A673 (cell line): ENCODE measurements around the gene CALR3. TPM values are rescaled to one million over a fixed set of nuclear protein-coding genes. Genes with fewer than 3 reads are reported as not detected.

Experiments used
- BruUV-seq: library from RNA; stranded (reverse); fragments of 400-500 nt; replicated peaks from 2 replicates; lab custom pipeline; 2021; lab: Mats Ljungman, UMichigan
- CTCF ChIA-PET: fragments of 300-600 bp; sonication (Branson Sonifier 250); formaldehyde crosslinking; loops from one replicate; lab custom pipeline; 2022; ENCODE audit warnings: antibody characterized with exemption; lab: Charles Lee
- POLR2A ChIA-PET: fragments of 300-600 bp; sonication (Branson Sonifier 250); formaldehyde crosslinking; loops from one replicate; lab custom pipeline; 2022; ENCODE audit warnings: antibody characterized with exemption; ENCODE audit not compliant: low non-redundant PET; lab: Charles Lee
- DNase-seq: peaks from one replicate; pipeline ENCODE4 v3.0.0-alpha.2; 2015; ENCODE audit warnings: low spot score
- H3K27ac ChIP-seq: fragments of 200-600 bp; sonication (generic); 2 replicates; pipeline ENCODE4 v1.5.1; 2016; ENCODE audit warnings: mixed run types, low read depth, mild to moderate bottlenecking, mixed read lengths, antibody characterized with exemption, low read length; ENCODE audit not compliant: poor library complexity, severe bottlenecking
- H3K27me3 ChIP-seq: fragments of 200-600 bp; sonication (generic); replicated peaks from 2 replicates; pipeline ENCODE4 v1.6.1; 2017; ENCODE audit warnings: mixed run types, low read depth, mild to moderate bottlenecking, mixed read lengths, antibody characterized with exemption, low read length; ENCODE audit not compliant: insufficient read depth, poor library complexity
- H3K36me3 ChIP-seq: fragments of 200-600 bp; sonication (generic); 2 replicates; pipeline ENCODE4 v1.6.1; 2016; ENCODE audit warnings: mixed run types, mild to moderate bottlenecking, mixed read lengths, antibody characterized with exemption, low read length; ENCODE audit not compliant: insufficient read depth, poor library complexity, severe bottlenecking
- H3K4me1 ChIP-seq: fragments of 200-600 bp; sonication (generic); 2 replicates; pipeline ENCODE4 v1.6.1; 2017; ENCODE audit warnings: mixed run types, mild to moderate bottlenecking, mixed read lengths, antibody characterized with exemption, low read length; ENCODE audit not compliant: insufficient read depth, poor library complexity, severe bottlenecking
- H3K4me3 ChIP-seq: fragments of 200-600 bp; sonication (generic); 2 replicates; pipeline ENCODE4 v1.5.1; 2016; ENCODE audit warnings: low read depth, mixed run types, mild to moderate bottlenecking, mixed read lengths, low read length; ENCODE audit not compliant: poor library complexity, severe bottlenecking
- H3K9me3 ChIP-seq: fragments of 200-600 bp; sonication (generic); 2 replicates; pipeline ENCODE4 v1.6.1; 2016; ENCODE audit warnings: mixed run types, low read depth, mild to moderate bottlenecking, mixed read lengths, antibody characterized with exemption, low read length; ENCODE audit not compliant: poor library complexity, severe bottlenecking
- EZH2 ChIP-seq: fragments of 200-600 bp; sonication (generic); IDR thresholded peaks from 2 replicates; pipeline ENCODE4 v1.6.1; 2017; ENCODE audit warnings: borderline replicate concordance, low read depth, mild to moderate bottlenecking, mixed read lengths, antibody characterized with exemption, low read length; ENCODE audit not compliant: poor library complexity, severe bottlenecking
- intact Hi-C: fragments of 100-400 bp; cut with micrococcal nuclease; formaldehyde crosslinking; loops from one replicate; pipeline ENCODE4 v1.10.0; 2022; ENCODE audit not compliant: unreplicated experiment
- total RNA-seq: library from RNA; stranded (reverse); gene quantifications from 2 replicates; pipeline ENCODE4 v1.2.3, GENCODE V29; 2021
- TF ChIP-seq, protein P1 (sequence below): fragments of 300-800, 200-600 bp; sonication (generic); conservative IDR thresholded peaks from 2 replicates; pipeline ENCODE4 v1.5.1; 2017; ENCODE audit warnings: low read depth, mild to moderate bottlenecking, antibody characterized with exemption, low read length, moderate library complexity, mixed read lengths

Gene CALR3
- total RNA-seq, 1 experiment from 2014 or later = not detected

DNA sequence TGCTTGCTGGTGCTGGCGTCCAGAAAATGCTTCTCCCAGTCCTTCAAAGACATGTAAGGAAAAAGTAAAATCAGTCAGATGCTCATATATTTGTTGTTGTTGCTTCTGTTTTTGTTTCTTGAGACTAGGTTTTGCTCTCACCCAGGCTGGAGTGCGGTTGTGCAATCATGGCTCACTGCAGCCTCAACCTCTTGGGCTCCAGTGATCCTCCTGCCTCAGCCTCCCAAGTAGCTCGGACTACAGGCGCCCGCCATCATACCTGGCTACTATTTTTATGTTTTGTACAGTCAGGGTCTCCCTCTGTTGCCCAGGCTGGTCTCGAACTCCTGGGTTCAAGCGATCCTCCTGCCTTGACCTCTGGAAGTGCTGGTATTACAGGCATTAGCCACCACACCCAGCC is 13.2 kb downstream of the CALR3 start:
- Histone ChIP-seq H3K9me3 (no peaks in the 10 kb centered on the region), H3K27me3 (no peaks in the 10 kb centered on the region), H3K4me1 (no peaks in the 10 kb centered on the region), H3K36me3 (no peaks in the 10 kb centered on the region), H3K27ac (no peak overlapping the region), H3K4me3 (no peak overlapping the region)
- BruUV-seq = no TSS peak
- intact Hi-C loops = no loop called here
- DNase-seq = no peak
- TF ChIP-seq EZH2 = no peak
- TF ChIP-seq, protein P1, sequence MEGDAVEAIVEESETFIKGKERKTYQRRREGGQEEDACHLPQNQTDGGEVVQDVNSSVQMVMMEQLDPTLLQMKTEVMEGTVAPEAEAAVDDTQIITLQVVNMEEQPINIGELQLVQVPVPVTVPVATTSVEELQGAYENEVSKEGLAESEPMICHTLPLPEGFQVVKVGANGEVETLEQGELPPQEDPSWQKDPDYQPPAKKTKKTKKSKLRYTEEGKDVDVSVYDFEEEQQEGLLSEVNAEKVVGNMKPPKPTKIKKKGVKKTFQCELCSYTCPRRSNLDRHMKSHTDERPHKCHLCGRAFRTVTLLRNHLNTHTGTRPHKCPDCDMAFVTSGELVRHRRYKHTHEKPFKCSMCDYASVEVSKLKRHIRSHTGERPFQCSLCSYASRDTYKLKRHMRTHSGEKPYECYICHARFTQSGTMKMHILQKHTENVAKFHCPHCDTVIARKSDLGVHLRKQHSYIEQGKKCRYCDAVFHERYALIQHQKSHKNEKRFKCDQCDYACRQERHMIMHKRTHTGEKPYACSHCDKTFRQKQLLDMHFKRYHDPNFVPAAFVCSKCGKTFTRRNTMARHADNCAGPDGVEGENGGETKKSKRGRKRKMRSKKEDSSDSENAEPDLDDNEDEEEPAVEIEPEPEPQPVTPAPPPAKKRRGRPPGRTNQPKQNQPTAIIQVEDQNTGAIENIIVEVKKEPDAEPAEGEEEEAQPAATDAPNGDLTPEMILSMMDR = no peak
- CTCF ChIA-PET = no interaction called here
- POLR2A ChIA-PET = no interaction called here

DNA sequence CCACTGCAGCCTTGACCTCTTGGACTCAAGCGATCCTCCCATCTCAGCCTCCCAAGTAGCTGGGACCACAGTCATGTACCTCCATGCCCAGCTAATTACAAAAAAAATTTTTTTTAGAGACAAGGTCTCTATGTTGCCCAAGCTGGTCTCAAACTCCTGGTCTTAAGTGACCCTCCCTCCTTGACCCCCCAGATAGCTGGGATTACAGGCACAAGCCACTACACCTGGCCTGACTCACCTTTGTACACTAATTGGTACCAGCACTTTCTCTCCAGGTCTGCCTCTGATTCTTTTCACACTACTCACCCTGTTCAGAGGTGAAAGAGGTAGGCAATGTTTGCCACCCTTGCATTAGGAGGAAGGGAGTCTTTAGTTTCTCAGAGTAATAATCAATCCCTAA is 18.7 kb downstream of the CALR3 start:
- ChIA-PET CTCF (no interaction called here), POLR2A (no interaction called here)
- no TSS peak for BruUV-seq
- Histone ChIP-seq H3K27me3 (no peaks in the 10 kb centered on the region), H3K36me3 (no peaks in the 10 kb centered on the region), H3K27ac (no peak overlapping the region), H3K9me3 (no peaks in the 10 kb centered on the region), H3K4me1 (peaks cover 2% of the 10 kb centered on the region), H3K4me3 (no peak overlapping the region)
- intact Hi-C loops = no loop called here
- no peak for DNase-seq
- TF ChIP-seq, protein P1 = no peak
- no peak for TF ChIP-seq EZH2

DNA sequence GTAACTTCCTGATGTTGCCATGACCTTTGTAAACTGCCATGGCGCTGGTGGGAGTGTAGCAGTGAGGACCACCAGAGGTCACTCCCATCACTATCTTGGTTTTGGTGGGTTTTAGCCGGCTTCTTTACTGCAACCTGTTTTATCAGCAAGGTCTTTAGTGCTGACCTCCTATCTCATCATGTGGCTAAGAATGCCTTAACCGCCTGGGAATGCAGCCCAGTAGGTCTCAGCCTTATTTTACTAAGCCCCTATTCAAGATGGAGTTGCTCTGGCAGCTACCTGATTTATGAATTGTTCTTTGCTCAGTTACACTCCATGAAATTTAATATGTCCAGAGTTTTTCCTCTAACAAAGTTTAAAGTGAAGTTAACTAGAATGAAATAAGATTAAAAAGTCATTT is 19.6 kb downstream of the CALR3 start:
- H3K36me3 ChIP-seq = no peaks in the 10 kb centered on the region
- H3K4me1 ChIP-seq = peaks cover 5% of the 10 kb centered on the region
- TF ChIP-seq, protein P1 = no peak
- TF ChIP-seq EZH2 = no peak
- ChIA-PET CTCF (no interaction called here), POLR2A (no interaction called here)
- DNase-seq = no peak
- no peak overlapping the region for H3K27ac ChIP-seq
- H3K27me3 ChIP-seq = no peaks in the 10 kb centered on the region
- H3K9me3 ChIP-seq = no peaks in the 10 kb centered on the region
- no peak overlapping the region for H3K4me3 ChIP-seq
- BruUV-seq = no TSS peak
- intact Hi-C loops = no loop called here
